T-helper 1 cell treated with Interleukin-12 subunit alpha and Interleukin-12 subunit beta and Interleukin-4 antibody, amounts not matched to agents 30 ng/mL and 1 ng/mL, for 36 hours (primary cell): ENCODE data around the gene NTRK2. TPM values are rescaled to one million over a fixed set of nuclear protein-coding genes. Genes with fewer than 3 reads are reported as not detected.
"Not testable (repeated sequence)": the region's sequence is repeated elsewhere in the genome, so short reads cannot be mapped to it uniquely, and the experiment has no call there.

Experiments
- intact Hi-C: fragments of 100-400 bp; cut with micrococcal nuclease; formaldehyde crosslinking; loops from one replicate; pipeline ENCODE4 v1.15.1; 2024
- total RNA-seq: library from RNA; stranded (reverse); gene quantifications from 2 replicates; pipeline ENCODE4 v1.2.3, GENCODE V29; 2022

NTRK2 gene
- total RNA-seq, 1 donor from 2014 or later, result 1.5 TPM

DNA sequence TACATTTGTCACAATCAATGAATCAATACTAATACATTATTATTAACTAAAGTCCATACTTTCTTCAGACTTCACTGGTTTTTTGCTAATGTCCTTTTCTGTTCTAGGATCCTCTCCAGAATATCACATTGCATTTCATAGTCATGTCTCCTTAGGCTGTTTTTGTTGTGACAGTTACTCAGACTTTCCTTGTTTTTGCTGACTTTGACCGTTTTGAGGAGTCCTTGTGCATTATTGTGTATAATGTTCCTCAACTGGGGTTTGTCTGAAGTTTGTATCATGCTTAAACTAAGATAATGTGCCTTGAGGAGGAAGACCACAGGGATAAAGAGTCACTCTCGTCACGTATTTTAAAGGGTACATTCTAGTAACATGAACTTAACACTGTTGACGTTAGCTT lies 376.9 kb downstream of the NTRK2 start:
- intact Hi-C loops, result no loop called here

DNA sequence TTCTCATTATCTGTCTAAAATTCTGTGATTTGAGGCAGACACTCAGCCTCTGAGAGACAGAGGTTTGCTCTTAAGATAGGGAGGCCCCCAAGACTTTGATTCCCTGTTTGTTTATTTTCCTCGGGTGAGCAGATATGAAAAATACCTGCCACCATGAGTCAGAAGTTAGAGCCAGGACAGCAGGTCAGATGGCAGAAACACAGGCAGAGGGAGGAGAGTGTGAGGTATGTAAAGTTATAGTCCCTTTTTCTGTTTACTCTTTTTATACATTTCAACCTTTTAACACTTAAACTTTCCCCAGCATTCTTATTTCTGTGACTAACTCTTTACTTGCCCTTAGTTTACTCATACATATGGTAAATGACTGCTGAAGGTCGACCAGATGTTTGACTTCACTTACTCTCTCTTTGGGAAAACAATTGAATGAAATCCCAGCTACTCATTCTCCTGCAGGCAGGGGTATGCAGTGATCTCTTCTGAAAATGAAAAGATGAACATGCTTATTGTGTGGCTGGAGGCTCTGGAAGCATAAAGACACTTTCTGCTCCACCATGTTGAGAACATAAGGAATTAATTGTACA lies 383.8 kb downstream of the NTRK2 start:
- intact Hi-C loops, result no loop called here

DNA sequence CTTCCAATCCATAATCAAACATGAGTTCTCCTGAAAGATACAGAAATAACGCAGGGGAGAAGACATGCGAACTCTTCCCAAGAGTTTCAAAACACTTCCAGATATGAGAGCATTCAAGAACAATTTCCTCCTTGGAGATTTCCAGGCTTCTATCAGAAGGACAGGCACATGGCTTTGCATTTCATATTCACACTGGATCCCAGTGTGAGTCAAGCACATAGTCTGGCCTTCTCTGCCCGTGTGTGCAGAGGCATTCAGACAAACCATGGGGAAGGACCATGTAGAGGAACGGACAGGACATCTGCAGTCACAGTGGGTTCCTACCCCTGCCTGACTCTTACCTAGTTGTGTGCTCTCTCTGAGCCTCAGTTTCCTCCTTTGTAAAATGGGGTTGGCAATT lies 384.5 kb downstream of the NTRK2 start:
- intact Hi-C loops, result no loop called here

DNA sequence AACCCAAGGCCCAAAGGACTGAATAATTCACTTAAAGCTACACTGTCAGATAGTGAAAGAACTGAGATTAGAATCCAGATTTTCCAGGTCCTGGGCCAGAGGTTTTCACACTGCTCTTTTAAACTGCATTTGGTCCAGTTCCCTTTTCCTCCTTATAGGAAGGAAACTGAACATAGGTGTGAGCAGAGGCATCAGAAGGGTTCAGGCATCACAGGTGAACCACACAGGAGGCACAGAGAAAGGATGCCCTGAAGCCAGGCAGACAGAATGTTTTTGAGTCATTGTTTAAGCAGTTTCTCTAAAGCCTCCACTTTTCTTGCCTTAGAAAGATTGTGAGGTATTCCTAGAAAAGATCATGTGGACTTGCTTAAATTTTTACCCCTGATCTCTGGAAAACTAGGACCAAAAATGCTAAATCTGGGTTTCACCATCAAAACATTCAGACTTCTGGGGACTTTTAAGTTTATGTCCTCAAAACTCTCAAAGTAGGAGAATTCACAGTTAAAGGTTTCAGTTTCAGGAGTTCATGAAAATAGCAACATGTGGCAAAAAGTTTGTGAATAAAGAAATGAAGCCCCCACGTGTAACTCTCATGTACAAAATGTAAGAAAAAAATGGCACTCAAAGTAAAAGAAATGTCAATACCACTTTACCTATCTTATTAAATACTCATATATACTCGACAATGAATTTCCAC lies 386.1 kb downstream of the NTRK2 start:
- intact Hi-C loops, result no loop called here

DNA sequence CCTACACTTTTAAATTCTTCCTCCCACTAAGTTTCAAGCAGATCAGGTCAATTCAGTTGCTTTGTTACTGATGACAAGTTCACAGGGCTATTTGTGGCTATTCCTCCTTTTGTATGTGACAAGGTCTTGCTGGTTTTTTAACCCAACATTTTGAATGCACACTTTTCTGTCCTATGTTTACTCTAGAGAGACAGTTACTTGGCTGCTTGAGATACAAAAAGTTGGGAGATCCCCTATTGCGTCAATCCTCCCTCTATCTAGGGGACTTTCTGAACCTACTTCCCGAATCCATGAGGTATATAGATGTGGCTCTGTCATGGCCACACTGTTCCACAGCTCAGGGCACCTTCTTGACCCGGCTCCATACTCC lies 386.7 kb downstream of the NTRK2 start:
- intact Hi-C loops, result no loop called here

DNA sequence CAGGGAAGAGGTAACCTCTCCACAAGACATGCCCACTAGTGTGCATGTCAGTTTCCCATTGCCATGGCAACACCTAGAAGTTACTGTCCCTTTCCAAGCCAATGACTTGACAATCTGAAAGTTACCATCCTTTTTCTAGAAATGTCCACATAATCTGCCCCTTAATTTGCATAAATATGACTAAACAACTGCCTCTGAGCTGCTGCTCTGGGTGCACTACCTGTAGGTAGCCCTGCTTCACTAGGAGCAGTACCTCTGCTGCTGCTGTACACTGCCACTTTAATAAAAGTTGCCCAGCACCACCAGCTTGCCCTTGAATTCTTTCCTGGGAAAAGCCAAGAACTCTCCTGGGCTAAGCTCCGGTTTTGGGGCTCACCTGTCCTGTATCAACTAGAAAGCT lies 392.4 kb downstream of the NTRK2 start:
- intact Hi-C loops, result no loop called here

DNA sequence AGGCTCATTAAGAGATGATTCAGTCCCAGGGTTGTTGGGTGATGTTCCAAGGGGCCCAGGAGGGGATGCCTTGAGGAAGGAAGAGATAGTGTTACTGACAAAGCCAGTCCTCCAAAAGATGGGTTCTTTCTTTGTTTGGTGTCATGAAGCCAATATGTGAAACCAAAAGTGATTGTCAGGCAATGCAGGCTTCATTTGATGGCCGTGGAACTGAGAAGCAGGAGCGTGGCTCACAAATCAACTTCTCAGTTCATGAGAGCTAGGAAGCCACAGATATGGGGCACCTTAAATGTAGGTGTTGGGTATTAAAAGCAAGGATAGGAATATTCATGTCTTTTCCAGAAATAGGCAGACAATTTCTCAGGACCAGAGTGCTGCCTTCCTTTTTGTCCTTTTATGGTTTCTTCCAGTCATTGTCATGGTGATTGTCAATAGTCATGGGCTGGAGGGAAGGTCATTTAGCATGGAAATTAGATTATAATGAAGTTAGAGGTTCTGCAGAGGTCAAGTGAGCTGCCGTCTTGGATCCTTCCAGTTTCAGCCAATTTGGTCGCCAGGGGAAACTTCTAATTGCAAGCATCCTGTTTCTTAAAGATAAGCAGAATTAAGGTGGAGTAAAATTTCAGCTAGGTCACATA lies 393.0 kb downstream of the NTRK2 start:
- intact Hi-C loops, result no loop called here

DNA sequence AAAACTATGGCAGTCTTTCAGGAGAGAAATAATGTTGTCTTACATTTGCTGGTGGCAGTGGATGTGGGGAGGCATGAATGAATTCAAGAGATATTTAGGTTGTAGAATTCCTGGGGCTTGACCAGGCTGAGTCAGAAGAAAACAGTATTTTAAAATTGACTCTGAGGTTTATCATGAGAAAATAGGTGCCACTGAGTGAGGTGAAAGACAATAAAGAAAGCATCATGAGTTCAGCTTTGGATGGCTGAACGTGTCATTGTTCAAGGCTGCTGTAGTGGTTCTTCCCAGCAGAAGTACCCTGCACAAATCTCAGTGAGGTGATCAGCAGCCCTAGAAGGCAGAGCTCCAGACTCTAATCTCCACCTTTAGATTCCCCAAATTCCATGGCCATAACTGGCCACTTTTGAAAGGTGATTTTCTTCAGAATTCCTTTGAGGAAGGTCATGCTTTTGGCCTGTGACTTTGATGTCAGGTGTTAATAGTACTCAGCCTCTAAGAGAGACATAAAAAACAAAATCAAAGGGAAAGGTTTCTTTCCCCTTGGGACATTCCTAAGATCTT lies 395.4 kb downstream of the NTRK2 start:
- intact Hi-C loops, result no loop called here

DNA sequence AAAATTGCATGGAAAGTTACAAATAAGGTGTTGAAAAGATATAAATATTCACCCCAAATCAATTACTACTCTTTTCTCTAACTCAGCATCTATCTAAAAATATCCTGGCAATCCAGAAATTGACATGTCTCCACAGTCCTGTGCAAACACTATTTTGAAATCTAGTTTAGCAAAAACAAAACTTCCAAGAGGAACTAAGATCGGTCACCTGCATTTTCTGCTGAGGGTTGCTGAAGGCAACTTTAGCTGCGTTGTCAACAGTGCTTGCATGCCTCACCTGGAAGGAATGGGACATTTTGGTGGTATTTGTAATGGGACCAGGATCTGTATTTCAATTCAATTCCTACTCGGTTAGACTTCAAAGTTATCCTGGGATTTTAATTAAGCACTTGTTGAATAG lies 398.3 kb downstream of the NTRK2 start:
- intact Hi-C loops, result no loop called here

DNA sequence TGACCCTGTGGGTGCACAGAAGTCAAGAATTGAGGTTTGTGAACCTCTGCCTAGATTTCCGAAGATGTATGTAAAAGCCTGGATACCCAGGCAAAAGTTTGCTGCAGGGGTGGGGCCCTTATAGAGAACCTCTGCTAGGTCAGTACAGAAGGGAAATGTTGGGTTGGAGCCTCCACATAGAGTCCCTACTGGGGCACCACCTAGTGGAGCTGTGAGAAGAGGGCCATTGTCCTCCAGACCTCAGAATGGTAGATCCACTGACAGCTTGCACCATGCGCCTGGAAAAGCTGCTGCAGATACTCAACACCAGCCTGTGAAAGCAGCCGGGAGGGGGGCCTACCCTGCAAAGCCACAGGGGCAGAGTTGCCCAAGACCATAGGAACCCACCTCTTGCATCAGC lies 399.9 kb downstream of the NTRK2 start:
- intact Hi-C loops, result not testable (repeated sequence)
